ENCODE measurements around the gene PCDHGA8.

PCDHGA8 gene

GRCh38 chr5:141439411-141440141, 47.1 kb downstream of the PCDHGA8 start:
- TF ChIP-seq CTCF (IDR thresholded peaks at IDR 0.05; ENCODE audit: extremely low read depth, missing control alignments), result no peak
- DNase-seq (ENCODE audit: low spot score), result no peak

GRCh38 chr5:141440341-141440740, 47.9 kb downstream of the PCDHGA8 start:
- no peak for TF ChIP-seq CTCF (IDR thresholded peaks at IDR 0.05; ENCODE audit: extremely low read depth, missing control alignments)
- DNase-seq (ENCODE audit: low spot score), result no peak

- no peak for DNase-seq (ENCODE audit: low spot score)
- no peak for TF ChIP-seq CTCF (IDR thresholded peaks at IDR 0.05; ENCODE audit: extremely low read depth, missing control alignments)
Observed at GRCh38 chr5:141441571-141442170, 49.2 kb downstream of the PCDHGA8 start.

All from GM20000 (cell line).